DMS153 treated with DMSO at 0.1 percent for 48 hours (cell line): ENCODE measurements around the gene SYT2.
"Not testable (repeated sequence)": the region's sequence is repeated elsewhere in the genome, so short reads cannot be mapped to it uniquely, and the experiment has no call there.

Experiments used
- DNase-seq: peaks from one replicate; lab custom pipeline; 2025; ENCODE audit not compliant: unreplicated experiment; lab: John Stamatoyannopoulos, UW

SYT2 gene

GRCh38 chr1:202550088-202550487, 160.2 kb downstream of the SYT2 start:
- not testable (repeated sequence) for DNase-seq

GRCh38 chr1:202547215-202547614, 163.0 kb downstream of the SYT2 start:
- DNase-seq: no peak

- DNase-seq: not testable (repeated sequence)
Measured at GRCh38 chr1:202546796-202547195, 163.5 kb downstream of the SYT2 start.

GRCh38 chr1:202546377-202546776, 163.9 kb downstream of the SYT2 start:
- DNase-seq: not testable (repeated sequence)

- DNase-seq: not testable (repeated sequence)
Measured at GRCh38 chr1:202545647-202546303, 164.5 kb downstream of the SYT2 start.

- not testable (repeated sequence) for DNase-seq
Measured at GRCh38 chr1:202544766-202545449, 165.3 kb downstream of the SYT2 start.

GRCh38 chr1:202543537-202543936, 166.7 kb downstream of the SYT2 start:
- DNase-seq: not testable (repeated sequence)

- not testable (repeated sequence) for DNase-seq
Measured at GRCh38 chr1:202542415-202542814, 167.8 kb downstream of the SYT2 start.

GRCh38 chr1:202540858-202541257, 169.4 kb downstream of the SYT2 start:
- not testable (repeated sequence) for DNase-seq
